ENCODE data around the gene TRIM66.
"Not testable (repeated sequence)": the region's sequence is repeated elsewhere in the genome, so short reads cannot be mapped to it uniquely, and the experiment has no call there.

TRIM66 gene

DNA sequence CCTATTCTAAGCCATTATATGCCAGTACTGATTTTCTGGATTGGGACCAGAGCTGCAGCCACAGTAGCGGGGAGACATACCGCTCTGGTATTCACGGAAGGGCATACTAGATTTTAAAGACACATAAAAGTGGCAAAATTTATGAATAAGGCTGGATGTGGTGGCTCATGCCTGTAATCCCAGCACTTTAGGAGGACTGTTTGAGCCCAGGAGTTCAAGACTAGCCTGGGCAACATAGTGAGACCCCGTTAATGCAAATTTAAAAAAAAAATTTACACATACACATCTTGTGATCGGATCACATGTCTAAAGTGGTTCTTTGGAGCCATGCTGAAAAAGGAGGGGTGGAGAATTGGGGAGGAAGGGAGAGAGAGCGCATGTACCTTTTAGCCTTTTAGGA is 9.1 kb upstream of the TRIM66 start:
- no peak for DNase-seq (ENCODE audit: low read depth, low spot score)

DNA sequence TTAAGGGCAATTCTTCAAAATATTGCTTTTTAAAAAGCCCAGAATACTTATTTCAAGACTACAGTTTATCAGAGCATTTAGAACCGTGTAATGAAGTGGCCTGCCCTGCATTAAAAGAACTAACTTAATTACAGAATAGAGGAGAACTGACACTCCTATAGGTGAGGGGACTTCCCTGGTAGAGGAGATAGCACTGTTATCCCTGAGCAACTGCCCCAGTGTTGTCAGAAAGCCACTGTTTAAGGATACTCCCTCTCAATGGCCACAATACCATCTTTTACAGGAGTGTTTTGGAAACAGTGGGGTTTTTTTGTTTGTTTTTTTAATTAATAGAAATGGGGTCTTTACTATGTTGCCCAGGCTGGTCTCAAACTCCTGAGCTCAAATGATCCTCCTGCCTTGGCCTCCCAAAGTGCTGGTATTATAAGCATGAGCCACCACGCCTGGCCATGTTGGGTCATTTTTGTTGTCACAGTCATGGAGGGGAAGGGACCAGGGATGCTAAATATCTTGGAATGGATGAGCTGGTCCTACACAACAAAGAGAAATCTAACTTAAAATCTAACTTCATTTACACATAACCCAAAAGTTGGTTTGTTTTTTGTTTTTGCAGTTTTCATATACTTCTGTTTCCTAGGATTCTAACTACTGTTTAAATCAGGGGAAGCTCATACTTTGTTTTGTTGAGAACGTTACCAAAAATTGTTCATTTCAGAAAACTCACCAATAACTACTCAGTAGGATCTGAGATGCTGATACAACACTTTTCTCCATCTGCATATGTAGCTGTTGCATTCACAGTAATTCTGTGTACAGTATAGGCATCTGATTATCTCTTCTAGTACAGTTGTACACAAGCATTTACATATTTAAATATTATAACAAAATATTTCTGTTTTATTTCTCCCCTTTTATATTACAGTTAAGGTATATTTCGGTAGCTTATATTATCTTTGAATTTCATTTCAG is 8.2 kb upstream of the TRIM66 start:
- no peak for DNase-seq (ENCODE audit: low read depth, low spot score)

GRCh38 chr11:8689726-8690255 is 7.3 kb upstream of the TRIM66 start:
- DNase-seq (ENCODE audit: low read depth, low spot score): no peak

DNA sequence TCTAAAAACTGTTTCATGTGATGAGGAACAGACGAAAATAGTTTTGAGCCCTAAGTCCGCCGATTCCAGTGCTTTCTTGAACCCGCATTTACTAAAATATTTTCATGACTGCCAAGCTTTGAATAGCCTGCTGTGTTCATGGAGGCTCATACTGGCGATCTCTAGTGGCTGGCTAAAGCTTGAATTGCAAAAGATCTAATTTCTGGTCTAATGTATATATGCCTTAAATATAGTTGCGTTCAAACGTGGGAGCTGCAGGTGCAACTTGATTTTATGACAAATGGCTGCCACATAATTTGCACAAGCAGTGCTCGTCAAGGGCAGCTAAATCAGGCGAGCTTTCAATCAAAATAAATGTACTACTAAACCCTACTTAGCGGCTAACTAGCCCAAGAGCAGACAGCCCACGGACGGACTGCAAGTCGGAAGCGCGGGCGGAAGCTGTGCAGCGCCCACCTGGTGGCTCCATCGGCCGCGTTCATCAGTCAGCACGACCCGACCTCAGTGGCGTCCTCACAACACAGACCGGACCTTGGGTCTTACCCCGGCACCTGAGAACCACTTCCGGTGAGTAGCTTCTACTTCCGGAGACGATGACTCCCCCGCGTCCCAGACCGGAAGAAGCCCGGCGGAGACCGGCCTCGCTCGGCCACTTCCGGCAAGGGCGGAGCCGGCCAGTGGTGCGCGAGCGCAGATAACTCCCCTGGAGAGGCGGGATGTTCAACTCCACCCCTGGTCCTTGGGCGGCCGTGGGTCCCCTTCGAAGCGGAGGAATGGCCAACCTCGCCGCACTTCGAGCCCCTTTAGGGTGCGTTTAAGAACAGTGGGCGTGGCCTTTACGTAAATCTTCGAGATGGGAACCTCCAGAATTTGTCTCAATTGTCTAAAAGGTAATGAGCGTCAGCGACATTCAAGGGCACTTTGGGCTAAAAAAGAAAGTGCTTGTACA is 6.2 kb upstream of the TRIM66 start:
- peak; percentile 98 for DNase-seq (ENCODE audit: low read depth, low spot score)

DNA sequence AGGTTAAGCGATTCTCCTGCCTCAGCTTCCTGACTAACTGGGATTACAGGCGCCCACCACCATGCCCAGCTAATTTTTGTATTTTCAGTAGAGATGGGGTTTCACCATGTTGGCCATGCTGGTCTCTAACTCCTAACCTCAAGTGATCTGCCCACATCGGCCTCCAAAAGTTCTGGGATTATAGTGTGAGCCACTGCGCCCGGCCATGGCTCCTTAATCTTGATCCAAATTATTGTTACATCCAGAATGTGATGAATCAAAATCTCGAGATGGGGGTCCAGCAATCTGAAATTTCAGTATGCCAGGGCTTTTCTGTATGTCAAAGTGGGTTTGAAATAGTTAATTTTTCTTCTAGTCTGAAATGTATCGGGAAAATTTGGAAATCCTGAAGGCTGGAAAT is 3.9 kb upstream of the TRIM66 start:
- no peak for DNase-seq (ENCODE audit: low read depth, low spot score)

GRCh38 chr11:8685820-8686219 is 3.4 kb upstream of the TRIM66 start:
- DNase-seq (ENCODE audit: low read depth, low spot score): no peak

GRCh38 chr11:8685306-8685705 is 2.8 kb upstream of the TRIM66 start:
- DNase-seq (ENCODE audit: low read depth, low spot score): no peak

DNA sequence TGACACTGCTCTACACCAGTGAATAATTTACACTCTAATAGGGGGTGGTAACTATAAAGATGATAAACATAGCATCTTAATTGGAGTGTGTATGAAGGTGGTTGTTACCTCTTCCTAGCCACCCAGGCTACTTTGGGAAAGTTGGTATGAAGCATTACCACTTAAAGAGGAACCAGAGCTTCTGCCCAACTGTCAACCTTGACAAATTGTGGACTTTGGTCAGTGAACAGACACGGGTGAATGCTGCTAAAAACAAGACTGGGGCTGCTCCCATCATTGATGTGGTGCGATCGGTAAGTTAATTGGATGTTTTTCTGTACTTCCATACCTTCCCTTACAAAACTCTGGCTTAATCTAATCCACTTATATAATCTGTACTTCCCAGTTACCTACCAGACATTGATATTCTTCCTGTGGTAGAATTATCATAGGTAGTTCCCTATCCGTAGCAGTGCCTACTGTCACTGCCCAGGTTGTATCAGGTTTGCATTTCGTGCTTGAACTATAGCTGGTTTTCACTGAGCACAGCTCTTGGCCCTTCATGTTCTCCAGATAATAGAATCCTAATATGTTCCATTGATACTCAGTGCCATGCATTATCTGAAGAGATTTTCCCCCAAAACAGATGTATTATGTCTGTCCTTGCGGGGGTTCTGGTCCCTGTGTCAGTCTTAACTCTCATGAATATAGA is 2.3 kb upstream of the TRIM66 start:
- no peak for DNase-seq (ENCODE audit: low read depth, low spot score)

DNA sequence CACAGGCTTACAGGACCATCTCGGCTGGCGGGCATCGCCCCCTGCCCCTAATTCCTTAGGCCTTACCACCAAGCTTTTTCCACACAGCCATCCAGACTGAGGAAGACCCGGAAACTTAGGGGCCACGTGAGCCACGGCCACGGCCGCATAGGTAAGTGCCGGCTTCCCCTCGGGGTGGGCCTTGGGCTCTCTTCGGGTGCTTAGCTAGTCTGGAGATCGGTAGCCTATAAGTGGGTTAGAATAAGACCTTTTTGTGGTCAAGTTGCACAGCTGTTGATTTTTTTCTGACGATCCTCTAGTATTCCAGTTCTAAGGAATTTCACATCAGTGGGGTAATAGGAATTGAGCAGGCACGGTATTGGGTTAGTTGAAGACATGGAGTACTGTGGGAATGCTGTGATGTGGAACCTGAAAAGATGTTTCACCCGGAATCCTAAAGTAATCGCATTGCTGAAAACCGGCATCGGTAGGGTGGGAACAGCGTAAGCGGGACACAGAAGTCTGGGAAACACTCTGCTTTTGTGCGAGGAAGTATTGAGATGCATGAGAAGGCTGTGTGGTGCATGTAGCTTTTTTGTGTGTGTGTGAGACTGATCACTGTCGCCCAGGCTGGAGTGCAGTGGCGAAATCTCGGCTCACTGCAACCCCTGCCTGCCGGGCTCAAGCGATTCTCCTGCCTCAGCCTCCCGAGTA is 796 bp upstream of the TRIM66 start:
- no peak for DNase-seq (ENCODE audit: low read depth, low spot score)

- no peak for DNase-seq (ENCODE audit: low read depth, low spot score)
These were observed 595 bp downstream of the TRIM66 start for GRCh38 chr11:8681837-8682302.

DNA sequence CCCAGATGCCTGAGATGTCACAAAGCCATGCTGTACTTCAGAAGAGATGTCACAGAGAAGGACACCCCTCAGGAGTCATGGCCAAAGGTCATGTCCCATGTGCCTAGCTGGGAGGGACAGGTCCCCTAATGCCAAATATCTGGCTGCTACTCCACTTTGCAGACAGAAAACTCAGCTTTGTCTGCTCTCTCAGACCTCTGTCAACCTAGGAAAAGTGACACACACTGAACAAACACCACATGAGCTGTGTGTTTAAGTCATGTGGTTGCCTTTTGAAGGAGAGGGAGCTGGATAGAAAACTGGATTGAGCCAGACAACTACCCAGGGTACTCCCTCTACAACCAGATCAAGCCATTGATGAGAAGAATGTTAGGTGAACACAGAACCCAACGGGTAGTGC is 3.5 kb downstream of the TRIM66 start:
- no peak for DNase-seq (ENCODE audit: low read depth, low spot score)

GRCh38 chr11:8676458-8676857 is 6.0 kb downstream of the TRIM66 start:
- DNase-seq (ENCODE audit: low read depth, low spot score): no peak

DNA sequence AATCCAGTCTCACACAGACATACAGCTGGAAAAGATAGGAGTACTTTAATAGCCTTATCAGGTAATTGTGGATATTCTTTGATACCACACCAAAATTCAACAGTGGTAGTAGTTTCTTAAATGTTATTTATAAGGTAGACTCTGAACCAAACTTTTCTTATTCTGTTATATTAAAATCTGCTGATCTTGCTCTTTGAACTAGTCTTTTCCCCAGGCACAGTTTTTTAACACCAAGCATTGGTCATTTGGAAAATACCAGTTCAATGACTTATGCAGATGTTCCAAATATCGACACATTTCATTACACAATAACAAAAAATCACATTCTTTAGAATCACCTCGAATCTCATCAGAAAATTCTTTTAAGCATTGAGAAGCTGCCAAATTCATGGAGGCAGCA is 7.6 kb downstream of the TRIM66 start:
- DNase-seq (ENCODE audit: low read depth, low spot score): no peak

GRCh38 chr11:8672346-8672745 is 10.1 kb downstream of the TRIM66 start:
- no peak for DNase-seq (ENCODE audit: low read depth, low spot score)

GRCh38 chr11:8671651-8672062 is 10.8 kb downstream of the TRIM66 start:
- no peak for DNase-seq (ENCODE audit: low read depth, low spot score)

DNA sequence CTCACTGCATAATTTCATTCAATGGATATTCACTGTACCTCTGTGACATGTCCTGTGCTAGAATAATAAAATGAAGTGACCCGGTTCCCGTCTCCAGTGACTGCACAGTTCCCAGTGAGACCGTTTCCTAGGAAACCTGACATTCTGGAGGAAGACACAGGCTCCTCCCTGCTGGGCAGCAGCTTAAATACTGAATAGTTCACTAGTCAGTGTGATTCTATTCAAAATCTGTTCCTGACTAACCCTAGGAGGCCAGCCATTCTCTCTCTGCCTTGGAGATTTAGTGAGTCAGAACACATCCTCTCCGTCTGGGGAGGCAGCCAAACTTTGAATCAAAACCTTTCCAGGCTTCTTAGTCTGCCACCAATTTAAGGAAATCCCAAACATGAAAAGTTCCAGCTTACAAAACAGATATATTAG is 11.3 kb downstream of the TRIM66 start:
- DNase-seq (ENCODE audit: low read depth, low spot score): peak; percentile 86

GRCh38 chr11:8670081-8670480 is 12.4 kb downstream of the TRIM66 start:
- DNase-seq (ENCODE audit: low read depth, low spot score): not testable (repeated sequence)

GRCh38 chr11:8665222-8665621 is 17.2 kb downstream of the TRIM66 start:
- no peak for DNase-seq (ENCODE audit: low read depth, low spot score)

DNA sequence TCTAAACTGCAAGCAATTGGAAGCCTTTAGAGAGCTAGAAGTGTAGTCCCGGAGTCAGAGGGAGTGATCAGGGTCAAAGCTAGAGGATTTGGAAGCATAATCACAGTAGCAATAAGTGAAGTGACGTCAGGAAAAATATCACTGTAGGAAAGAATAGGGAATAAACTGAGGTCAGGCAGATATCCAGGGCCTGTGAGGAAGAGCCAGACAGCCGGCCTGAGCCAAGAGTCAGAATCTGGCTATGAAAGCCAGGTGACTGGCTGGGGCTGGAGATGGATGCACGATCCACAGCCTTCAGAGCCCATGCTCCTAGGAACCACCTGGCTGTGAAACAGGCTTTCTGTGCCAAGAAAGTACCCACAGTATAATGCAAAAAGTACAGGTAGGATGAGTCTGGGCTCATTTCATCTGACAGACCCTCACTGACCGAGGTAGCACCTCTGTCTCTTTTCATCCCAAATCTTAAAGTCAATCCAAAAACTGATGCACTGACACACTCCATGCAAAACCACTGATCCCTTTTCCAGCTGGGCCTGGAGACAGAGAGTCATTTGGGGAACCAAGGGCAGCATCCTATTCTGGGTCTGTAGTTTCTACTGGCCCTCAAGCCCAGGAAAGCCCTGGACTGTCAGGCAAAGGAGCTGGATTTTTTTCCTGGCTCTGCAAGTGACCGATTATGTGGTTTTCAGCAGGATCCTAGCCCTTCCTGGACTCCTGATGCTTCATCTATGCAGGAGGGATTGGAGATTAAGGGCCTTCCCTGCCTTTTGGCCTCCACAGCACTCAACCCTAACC is 21.3 kb downstream of the TRIM66 start:
- DNase-seq (ENCODE audit: low read depth, low spot score): no peak
